HG02885 (cell line): ENCODE measurements around the gene KIRREL3.

Source experiments
- ATAC-seq: cut with Tn5 transposase; IDR thresholded peaks from one replicate; pipeline ENCODE4 v1.9.1; 2021; ENCODE audit warnings: mild to moderate bottlenecking; ENCODE audit not compliant: unreplicated experiment, poor library complexity

Gene KIRREL3

DNA sequence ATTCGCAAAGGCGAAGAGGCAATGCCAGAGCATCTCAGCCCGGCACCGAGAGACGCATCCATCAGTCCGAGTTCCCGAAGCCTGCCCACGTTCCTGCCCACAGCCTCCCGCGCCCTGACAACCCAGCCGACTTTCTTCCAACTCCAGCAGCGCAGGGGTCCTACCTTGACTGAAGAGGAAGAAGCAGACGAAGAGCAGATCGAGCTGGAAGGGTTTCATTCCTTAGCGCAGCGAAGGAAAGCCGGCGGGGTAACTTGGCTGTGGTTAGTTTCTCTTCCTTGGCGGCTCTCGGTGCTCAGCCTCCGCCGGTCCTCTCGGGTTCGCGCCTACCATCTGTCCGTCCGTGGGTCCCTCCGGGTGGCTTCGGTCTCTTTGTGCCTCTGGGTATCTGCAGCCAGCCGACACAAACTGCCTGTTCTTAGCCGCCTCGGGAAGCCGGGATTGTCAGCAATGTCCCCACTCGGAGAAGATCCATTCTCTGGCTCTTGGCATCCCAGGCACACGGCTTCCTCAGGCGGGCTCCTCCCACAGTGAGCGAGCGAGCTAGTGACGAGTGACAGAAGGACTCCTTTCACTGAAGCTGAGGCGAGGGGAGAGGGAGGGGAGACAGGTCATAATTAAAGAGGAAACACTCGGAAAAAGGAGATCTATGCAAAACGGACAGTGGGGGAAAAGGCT is at the start of gene KIRREL3:
Gene KIRREL3 (minus strand): TSS at position 480 of the 678 bp plus-strand sequence.
- ATAC-seq = no peak

GRCh38 chr11:127050186-127050585 is 49.6 kb upstream of the KIRREL3 start:
- no peak for ATAC-seq

GRCh38 chr11:127049486-127049885 is 48.9 kb upstream of the KIRREL3 start:
- ATAC-seq = no peak

- no peak for ATAC-seq
Observed at GRCh38 chr11:127044535-127044934, 44.0 kb upstream of the KIRREL3 start.

DNA sequence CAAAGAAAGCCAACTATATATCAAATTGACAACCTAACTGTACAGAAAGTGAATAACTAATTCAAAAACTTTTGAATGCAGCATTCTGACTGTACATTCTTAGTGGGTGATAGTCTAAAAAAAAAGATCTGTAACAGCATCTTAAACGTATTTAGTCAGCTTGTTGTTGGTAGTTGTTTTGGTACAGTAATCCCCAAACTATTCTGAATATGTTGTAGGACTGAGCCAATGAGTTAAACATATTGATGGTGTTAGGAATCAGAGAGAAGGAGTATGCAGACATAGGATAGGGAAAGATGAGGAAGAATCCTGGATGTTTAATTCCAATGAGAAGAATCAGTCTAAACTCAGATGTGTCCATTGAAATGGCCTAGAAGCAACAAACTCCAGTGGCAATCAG is 41.9 kb upstream of the KIRREL3 start:
- ATAC-seq = no peak

GRCh38 chr11:127039591-127039990 is 39.0 kb upstream of the KIRREL3 start:
- ATAC-seq = no peak

DNA sequence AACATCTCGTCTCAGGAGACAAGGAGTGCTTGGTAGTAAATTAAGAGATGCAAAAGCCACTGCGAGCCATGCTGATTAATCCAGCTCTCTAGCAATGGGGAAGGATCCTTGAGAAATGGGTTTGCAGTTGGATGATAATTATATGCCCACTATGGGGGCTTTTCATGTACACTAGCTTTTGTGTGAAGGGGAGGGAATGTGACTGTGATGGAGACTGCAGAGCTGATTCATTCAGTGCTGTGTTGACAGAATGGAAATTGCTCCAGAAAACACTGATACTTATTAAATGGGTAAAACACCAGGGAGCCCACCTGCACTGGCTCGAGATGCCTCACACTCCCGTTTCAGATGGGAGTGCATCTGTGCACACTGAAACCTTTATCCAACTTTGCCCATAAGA is 37.0 kb upstream of the KIRREL3 start:
- ATAC-seq = no peak

- no peak for ATAC-seq
Observed at GRCh38 chr11:127037001-127037400, 36.4 kb upstream of the KIRREL3 start.

- ATAC-seq = no peak
Observed at GRCh38 chr11:127035824-127036223, 35.3 kb upstream of the KIRREL3 start.

GRCh38 chr11:127034973-127035372 is 34.4 kb upstream of the KIRREL3 start:
- ATAC-seq = no peak

DNA sequence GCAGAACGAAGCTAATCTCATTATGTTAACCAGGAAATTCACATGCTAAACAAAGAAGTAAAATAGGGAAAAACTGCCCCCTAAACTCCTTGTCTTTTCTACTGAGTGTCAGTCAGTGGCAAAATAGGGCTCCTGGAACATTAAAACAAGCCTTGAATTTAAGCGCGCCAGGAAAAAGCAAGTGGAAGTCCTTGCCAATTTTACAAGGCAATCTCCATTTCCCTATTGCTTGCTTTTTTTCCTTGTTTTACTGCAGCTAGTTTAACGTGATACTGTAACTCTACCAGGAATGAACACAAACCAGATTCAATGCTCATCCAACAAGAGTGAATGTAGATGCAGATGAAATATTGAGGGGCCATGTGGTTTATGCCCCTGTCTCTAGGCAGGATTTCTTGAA is 28.1 kb upstream of the KIRREL3 start:
- no peak for ATAC-seq

- ATAC-seq = no peak
Observed at GRCh38 chr11:127027789-127028188, 27.2 kb upstream of the KIRREL3 start.

DNA sequence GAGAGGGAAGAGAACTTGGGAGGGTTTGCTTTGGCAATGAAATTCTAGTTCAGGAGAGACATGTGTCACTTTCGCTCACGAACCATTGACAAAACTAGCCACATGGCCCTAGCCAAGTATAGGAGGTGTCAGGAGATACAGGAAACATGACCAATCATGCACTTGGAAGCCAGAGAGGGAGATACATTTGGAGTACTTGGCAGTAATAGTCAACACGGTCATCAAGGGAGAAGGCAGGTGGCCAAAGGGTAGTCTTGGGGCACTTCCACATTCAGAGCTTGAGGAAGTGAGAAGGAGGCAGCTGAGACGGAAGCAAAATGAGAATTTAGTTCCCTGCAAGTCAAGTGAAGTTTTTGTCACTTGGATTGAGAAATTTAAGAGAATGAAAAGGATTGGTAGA is 26.4 kb upstream of the KIRREL3 start:
- ATAC-seq = no peak

DNA sequence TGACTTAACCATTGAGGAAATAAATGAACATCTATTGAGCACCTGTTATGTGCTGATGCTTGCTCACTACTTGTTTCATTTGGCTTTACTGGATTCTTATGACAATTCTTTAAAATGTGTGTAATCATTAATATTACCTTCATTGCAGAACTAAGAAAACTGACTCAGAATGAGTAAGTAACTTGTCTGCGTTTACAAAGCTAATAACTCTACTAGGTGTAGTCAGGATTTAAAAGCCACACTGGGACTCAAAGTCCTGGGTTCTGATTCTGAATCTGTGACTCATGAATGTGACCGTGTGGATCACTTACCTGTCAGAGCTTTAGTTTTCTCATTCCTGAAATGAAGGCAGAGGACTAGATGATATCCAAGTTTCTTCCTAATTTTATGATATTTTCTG is 23.4 kb upstream of the KIRREL3 start:
- ATAC-seq = no peak

DNA sequence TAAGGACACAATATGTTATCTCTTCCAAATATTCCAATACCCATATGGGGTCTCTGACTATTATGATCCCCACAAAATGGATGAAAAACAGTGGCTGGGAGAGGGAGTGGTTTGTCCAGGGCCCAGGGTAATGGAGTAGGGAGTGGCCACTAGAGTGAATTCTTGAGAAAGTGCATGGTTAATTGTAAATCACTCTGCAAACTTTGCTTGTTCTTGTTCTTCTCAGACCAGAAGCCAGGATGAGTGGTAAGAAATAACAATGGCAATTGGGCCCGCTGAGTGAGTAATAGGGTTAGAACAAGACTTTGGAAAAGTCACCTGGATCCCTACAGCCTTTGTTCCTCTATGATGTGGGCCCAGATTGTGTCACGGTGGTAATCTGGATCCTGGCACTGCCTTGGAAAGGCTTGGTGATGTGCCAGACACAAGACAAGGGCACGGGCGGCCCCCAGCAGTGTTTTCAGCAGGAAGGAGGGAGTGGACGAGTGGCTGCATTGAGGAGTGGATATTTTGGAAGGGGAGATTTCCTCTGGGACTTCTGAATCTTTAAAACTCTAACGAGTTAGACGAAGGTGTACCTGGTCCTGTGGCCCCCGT is 18.2 kb upstream of the KIRREL3 start:
- ATAC-seq = no peak

- ATAC-seq = no peak
Observed at GRCh38 chr11:127017482-127017881, 16.9 kb upstream of the KIRREL3 start.

- ATAC-seq = no peak
Observed at GRCh38 chr11:127013550-127013949, 13.0 kb upstream of the KIRREL3 start.

DNA sequence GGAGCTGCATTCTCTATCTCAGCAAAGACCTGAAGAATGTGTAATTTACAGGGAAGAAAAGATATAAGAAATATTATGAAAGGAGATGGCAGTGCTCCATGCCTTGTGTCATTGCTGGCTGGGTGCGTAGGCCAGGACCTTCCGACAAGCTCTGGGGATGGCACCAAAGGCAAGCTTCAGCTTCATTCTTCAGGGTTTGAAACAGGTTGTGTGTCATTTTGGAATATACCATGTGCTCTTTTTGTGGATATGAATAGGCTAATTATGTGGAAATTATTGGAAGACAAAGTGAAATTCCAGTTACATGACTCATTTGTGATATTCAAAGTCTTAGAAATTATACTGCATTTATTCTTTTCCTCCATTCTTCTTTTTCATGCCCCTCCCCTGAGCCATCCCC is 5.7 kb upstream of the KIRREL3 start:
- ATAC-seq = no peak

DNA sequence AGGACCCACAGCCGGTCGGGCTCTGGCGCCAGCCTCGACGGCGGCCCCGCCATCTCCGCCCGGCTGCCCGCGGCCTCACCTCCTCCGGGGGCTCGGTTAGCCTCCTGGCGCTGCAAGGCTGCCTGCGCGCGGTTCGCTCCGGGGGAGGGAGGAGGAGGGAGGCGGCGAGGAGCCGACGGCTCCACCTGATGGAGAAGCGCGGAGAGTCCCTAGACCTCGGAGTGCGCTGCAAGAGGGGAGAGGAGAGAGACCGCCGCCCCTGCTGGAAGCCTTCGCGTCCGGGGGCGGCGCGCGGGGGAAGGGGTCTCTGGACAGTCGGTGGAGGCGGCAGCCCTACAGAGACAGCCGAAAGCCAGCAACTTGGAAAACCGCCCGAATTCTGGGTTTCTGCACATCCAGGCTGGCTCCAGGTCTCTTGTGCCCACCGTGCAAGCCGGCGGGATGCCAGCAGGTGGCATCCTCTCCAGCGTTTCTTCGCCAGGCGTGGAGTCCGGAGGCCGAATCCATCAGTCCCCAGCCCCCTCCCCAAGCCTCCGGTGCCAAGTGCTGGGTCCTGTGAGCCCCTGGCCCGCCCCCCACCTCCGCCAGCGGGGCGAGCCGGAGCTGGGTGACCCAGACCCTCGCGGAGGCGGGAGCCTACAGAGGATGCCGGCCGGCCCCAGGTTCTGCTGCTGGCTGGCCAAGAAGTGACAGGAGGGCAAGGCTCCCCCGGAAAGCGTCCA is 2.9 kb upstream of the KIRREL3 start:
- ATAC-seq = no peak

- ATAC-seq = no peak
Observed at GRCh38 chr11:127002669-127003259, 2.2 kb upstream of the KIRREL3 start.

DNA sequence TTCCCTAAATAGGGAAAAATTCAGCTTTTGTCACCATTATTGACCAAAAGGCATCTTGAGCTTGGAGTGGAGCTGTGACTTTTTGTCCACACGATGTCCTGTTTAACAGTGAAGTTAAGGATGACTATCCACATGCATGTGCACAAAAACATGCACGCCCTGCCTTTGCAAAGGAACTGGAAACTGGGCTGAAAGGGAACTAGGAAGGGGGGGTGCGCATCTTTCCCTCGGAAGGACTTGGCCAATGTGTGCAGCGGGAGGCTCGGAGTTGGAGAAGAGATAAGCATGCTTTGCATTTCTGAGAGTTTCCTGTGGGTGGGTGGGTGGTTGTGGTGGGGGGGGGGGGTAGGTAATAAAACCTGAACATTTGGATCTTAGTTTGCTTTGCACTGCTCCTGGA is 411 bp upstream of the KIRREL3 start:
- ATAC-seq = no peak
